SK-N-MC (cell line): Measurements from ENCODE around the gene MTSS2.

Experiments
- EZH2 ChIP-seq: fragments of 200-600 bp; sonication (generic); IDR thresholded peaks from one replicate; pipeline ENCODE4 v1.6.1; 2017; ENCODE audit warnings: antibody characterized with exemption
- FOXP2 ChIP-seq: optimal IDR thresholded peaks from 2 replicates; pipeline ENCODE3; 2011; ENCODE audit warnings: mild to moderate bottlenecking, moderate library complexity; ENCODE audit not compliant: insufficient read depth; ENCODE audit errors: extremely low read length, control extremely low read depth
- POLR2AphosphoS5 ChIP-seq: IDR thresholded peaks from 2 replicates; pipeline ENCODE4 v1.6.1; 2012; ENCODE audit warnings: mild to moderate bottlenecking, low read depth, low read length, borderline replicate concordance

- TF ChIP-seq FOXP2: no peak
- no peak for TF ChIP-seq POLR2AphosphoS5
- TF ChIP-seq EZH2: no peak
These were observed 29.1 kb downstream of the MTSS2 start for GRCh38 chr16:70656712-70657263.
